Suprapubic skin (tissue), 4 donors: ENCODE data around the gene BTNL9.

Source experiments
- POLR2A ChIP-seq, 2 donors: fragments of 450-650 bp; IDR thresholded peaks; one replicate each; pipeline ENCODE4 v1.6.1; 2017; ENCODE audit warnings: antibody characterized with exemption in 2 of 2, mild to moderate bottlenecking in 2 of 2, moderate library complexity in 2 of 2
- POLR2AphosphoS5 ChIP-seq, 3 donors: sonication (generic); formaldehyde crosslinking; IDR thresholded peaks; one replicate each; pipeline ENCODE4 v1.6.1; 2017; ENCODE audit warnings: antibody characterized with exemption in 3 of 3
- TF ChIP-seq, protein P1 (sequence below), 2 donors: fragments of 200-600 bp in 1 of 2; fragments of 450-650 bp in 1 of 2; sonication (generic) in 1 of 2; IDR thresholded peaks; one replicate each; pipeline ENCODE4 v1.5.1; 2016 to 2019; ENCODE audit warnings: antibody characterized with exemption in 2 of 2, mild to moderate bottlenecking in 1 of 2, moderate library complexity in 1 of 2

DNA sequence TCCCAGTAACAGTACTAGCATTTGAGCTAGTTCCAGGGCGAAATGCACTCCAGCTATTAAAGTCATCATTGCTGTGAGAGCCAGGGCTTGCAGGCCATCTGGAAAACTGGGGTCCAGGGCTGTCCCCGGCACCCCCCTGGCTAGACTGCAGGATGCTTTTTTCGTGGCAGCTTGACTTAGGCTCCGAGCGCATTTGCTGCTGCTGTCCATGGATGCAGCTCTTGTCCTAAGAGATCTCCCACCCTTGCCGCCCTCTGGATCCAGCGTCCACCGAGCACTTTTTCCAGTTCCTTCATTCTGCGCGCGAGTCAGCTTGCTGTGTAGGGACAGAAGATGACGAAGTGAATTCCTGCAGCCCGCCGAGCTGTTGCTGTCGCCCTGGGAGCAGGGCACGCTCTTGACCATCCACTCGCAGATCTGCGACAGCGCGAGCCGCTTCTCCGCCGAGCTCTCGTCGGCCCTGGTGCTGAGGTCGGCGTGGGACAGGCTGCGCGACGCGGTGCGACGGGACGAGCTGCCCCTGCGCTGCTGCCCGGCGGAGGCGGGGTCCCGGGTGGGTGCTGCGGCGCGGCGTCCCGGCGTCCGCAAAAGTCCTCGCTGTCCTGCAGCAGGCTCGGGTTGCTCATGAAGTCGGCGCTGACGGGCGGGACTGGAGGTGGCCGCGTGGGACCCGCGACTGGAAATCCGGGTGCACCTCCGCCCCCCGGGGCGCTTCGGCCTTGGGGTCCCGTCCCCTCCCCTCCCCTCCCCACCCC is 60.2 kb downstream of the BTNL9 start:
- TF ChIP-seq, protein P1, sequence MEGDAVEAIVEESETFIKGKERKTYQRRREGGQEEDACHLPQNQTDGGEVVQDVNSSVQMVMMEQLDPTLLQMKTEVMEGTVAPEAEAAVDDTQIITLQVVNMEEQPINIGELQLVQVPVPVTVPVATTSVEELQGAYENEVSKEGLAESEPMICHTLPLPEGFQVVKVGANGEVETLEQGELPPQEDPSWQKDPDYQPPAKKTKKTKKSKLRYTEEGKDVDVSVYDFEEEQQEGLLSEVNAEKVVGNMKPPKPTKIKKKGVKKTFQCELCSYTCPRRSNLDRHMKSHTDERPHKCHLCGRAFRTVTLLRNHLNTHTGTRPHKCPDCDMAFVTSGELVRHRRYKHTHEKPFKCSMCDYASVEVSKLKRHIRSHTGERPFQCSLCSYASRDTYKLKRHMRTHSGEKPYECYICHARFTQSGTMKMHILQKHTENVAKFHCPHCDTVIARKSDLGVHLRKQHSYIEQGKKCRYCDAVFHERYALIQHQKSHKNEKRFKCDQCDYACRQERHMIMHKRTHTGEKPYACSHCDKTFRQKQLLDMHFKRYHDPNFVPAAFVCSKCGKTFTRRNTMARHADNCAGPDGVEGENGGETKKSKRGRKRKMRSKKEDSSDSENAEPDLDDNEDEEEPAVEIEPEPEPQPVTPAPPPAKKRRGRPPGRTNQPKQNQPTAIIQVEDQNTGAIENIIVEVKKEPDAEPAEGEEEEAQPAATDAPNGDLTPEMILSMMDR (IDR thresholded peaks at IDR 0.05) = no peak
- TF ChIP-seq POLR2A (IDR thresholded peaks at IDR 0.05) (no peak), POLR2AphosphoS5 (IDR thresholded peaks at IDR 0.05) (no peak)
